MV-4-11 (cell line): ENCODE measurements around the gene MICAL3.

Experiments used
- DNase-seq: peaks from one replicate; lab custom pipeline; 2025; lab: John Stamatoyannopoulos, UW

The MICAL3 gene

GRCh38 chr22:17868771-17869170 is 155.6 kb downstream of the MICAL3 start:
- DNase-seq = no peak

GRCh38 chr22:17867160-17867785 is 157.1 kb downstream of the MICAL3 start:
- DNase-seq = peak; percentile 31

- DNase-seq = no peak
These were observed 157.7 kb downstream of the MICAL3 start for GRCh38 chr22:17866621-17867020.

GRCh38 chr22:17866127-17866526 is 158.2 kb downstream of the MICAL3 start:
- no peak for DNase-seq

GRCh38 chr22:17865183-17866055 is 158.9 kb downstream of the MICAL3 start:
- DNase-seq = no peak

- no peak for DNase-seq
These were observed 159.8 kb downstream of the MICAL3 start for GRCh38 chr22:17864398-17865182.

GRCh38 chr22:17862646-17863181 is 161.6 kb downstream of the MICAL3 start:
- DNase-seq = peak; percentile 62

GRCh38 chr22:17861909-17862308 is 162.5 kb downstream of the MICAL3 start:
- DNase-seq = no peak

GRCh38 chr22:17860220-17860965 is 164.0 kb downstream of the MICAL3 start:
- DNase-seq = no peak

GRCh38 chr22:17858033-17858432 is 166.3 kb downstream of the MICAL3 start:
- no peak for DNase-seq

GRCh38 chr22:17855572-17856290 is 168.6 kb downstream of the MICAL3 start:
- DNase-seq = no peak

- DNase-seq = no peak
These were observed 171.3 kb downstream of the MICAL3 start for GRCh38 chr22:17853073-17853472.

GRCh38 chr22:17851759-17852158 is 172.6 kb downstream of the MICAL3 start:
- DNase-seq = no peak

GRCh38 chr22:17847360-17848078 is 176.8 kb downstream of the MICAL3 start:
- DNase-seq = no peak

- no peak for DNase-seq
These were observed 177.9 kb downstream of the MICAL3 start for GRCh38 chr22:17846326-17846992.

GRCh38 chr22:17845790-17846189 is 178.6 kb downstream of the MICAL3 start:
- no peak for DNase-seq

- DNase-seq = no peak
These were observed 179.0 kb downstream of the MICAL3 start for GRCh38 chr22:17845327-17845726.

- no peak for DNase-seq
These were observed 180.2 kb downstream of the MICAL3 start for GRCh38 chr22:17844150-17844549.

GRCh38 chr22:17842386-17842785 is 182.0 kb downstream of the MICAL3 start:
- DNase-seq = peak; percentile 83

- DNase-seq = no peak
These were observed 182.5 kb downstream of the MICAL3 start for GRCh38 chr22:17841836-17842235.
